Neural progenitor cell (in vitro differentiated cells): ENCODE measurements around the gene ZNF385C. TPM values are rescaled to one million over a fixed set of nuclear protein-coding genes. Genes with fewer than 3 reads are reported as not detected.
"Not testable (repeated sequence)": the region's sequence is repeated elsewhere in the genome, so short reads cannot be mapped to it uniquely, and the experiment has no call there.

Experiments
- DNase-seq: peaks from one replicate; pipeline ENCODE4 v3.0.0-alpha.2; 2016; ENCODE audit warnings: low spot score
- H2AFZ ChIP-seq: fragments of 200-600 bp; sonication (generic); replicated peaks from 2 replicates; pipeline ENCODE4 v1.6.1; 2016; ENCODE audit warnings: antibody characterized with exemption
- H3F3A ChIP-seq: fragments of 200-600 bp; sonication (generic); 2 replicates; pipeline ENCODE4 v1.6.1; 2016; ENCODE audit warnings: antibody characterized with exemption, low read depth
- H3K27ac ChIP-seq: fragments of 200-600 bp; sonication (generic); 2 replicates; pipeline ENCODE4 v1.5.1; 2016; ENCODE audit warnings: mild to moderate bottlenecking
- H3K27me3 ChIP-seq: fragments of 200-600 bp; sonication (generic); 2 replicates; pipeline ENCODE4 v1.6.1; 2016; ENCODE audit warnings: mild to moderate bottlenecking, moderate library complexity
- H3K36me3 ChIP-seq: fragments of 200-600 bp; sonication (generic); 2 replicates; pipeline ENCODE4 v1.5.1; 2016
- H3K4me1 ChIP-seq: fragments of 200-600 bp; sonication (generic); 2 replicates; pipeline ENCODE4 v1.6.1; 2016; ENCODE audit warnings: mixed run types
- H3K4me2 ChIP-seq: fragments of 200-600 bp; sonication (generic); 2 replicates; pipeline ENCODE4 v1.6.1; 2016
- H3K4me3 ChIP-seq: fragments of 200-600 bp; sonication (generic); 2 replicates; pipeline ENCODE4 v1.5.1; 2016
- H3K79me2 ChIP-seq: fragments of 200-600 bp; sonication (generic); 2 replicates; pipeline ENCODE4 v1.6.1; 2016; ENCODE audit warnings: low read depth
- H3K9ac ChIP-seq: fragments of 200-600 bp; sonication (generic); 2 replicates; pipeline ENCODE4 v1.6.1; 2016
- H3K9me3 ChIP-seq: fragments of 200-600 bp; sonication (generic); 2 replicates; pipeline ENCODE4 v1.5.1; 2016; ENCODE audit warnings: low read depth
- H4K20me1 ChIP-seq: fragments of 200-600 bp; sonication (generic); 2 replicates; pipeline ENCODE4 v1.6.1; 2016; ENCODE audit warnings: low read depth
- H3K27ac Mint-ChIP-seq: 3 replicates; pipeline ENCODE4 v1.8.0; 2021; ENCODE audit warnings: mixed read lengths
- H3K27me3 Mint-ChIP-seq: 2 replicates; pipeline ENCODE4 v1.8.0; 2022; ENCODE audit warnings: low read depth, mild to moderate bottlenecking, inconsistent platforms, moderate library complexity, mixed read lengths; ENCODE audit not compliant: insufficient read depth
- H3K36me3 Mint-ChIP-seq: 3 replicates; pipeline ENCODE4 v1.8.0; 2021; ENCODE audit warnings: mixed read lengths
- H3K4me1 Mint-ChIP-seq: 3 replicates; pipeline ENCODE4 v1.8.0; 2021; ENCODE audit warnings: mixed read lengths
- H3K4me3 Mint-ChIP-seq: 3 replicates; pipeline ENCODE4 v1.8.0; 2021; ENCODE audit warnings: mild to moderate bottlenecking, moderate library complexity, mixed read lengths
- H3K9me3 Mint-ChIP-seq: 3 replicates; pipeline ENCODE4 v1.8.0; 2020; ENCODE audit warnings: mixed read lengths
- EZH2 ChIP-seq: fragments of 200-600 bp; sonication (generic); IDR thresholded peaks from 2 replicates; pipeline ENCODE4 v1.6.1; 2017; ENCODE audit warnings: antibody characterized with exemption, mild to moderate bottlenecking, moderate library complexity
- EZH2phosphoT487 ChIP-seq: fragments of 200-600 bp; sonication (generic); IDR thresholded peaks from 2 replicates; pipeline ENCODE4 v1.6.1; 2017; ENCODE audit warnings: antibody characterized with exemption
- total RNA-seq: library from RNA; depleted of rRNA; stranded (reverse); fragments of >200 nt; gene quantifications from 2 replicates; pipeline ENCODE4 v1.2.3, GENCODE V29; 2015; ENCODE audit warnings: low replicate concordance
- TF ChIP-seq, protein P1 (sequence below): fragments of 200-600 bp; sonication (generic); IDR thresholded peaks from 2 replicates; pipeline ENCODE4 v1.5.1; 2017; ENCODE audit warnings: antibody characterized with exemption, mild to moderate bottlenecking

Gene ZNF385C
- total RNA-seq, 1 donor from 2014 or later = 5.0 TPM

DNA sequence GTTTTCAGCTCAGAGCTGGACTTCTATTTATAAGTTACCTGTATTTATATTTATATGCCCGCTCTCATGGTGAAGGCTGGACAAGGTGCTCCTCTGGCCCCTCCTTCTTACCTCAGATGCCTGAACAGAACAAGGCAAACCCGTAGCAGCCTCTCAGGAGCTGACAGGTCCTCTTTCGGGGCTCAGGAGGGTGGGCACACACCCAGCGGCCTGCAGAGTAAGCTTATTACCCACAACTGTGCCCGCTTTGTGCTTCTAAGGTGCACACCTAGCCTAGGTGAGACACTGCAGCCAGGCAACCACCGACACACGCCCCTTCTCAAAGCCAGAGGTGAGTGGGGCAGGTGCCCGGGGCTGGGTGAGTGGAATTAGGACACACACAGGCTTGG is 73.1 kb downstream of the ZNF385C start:
- Histone ChIP-seq H2AFZ (no peak overlapping the region), H3K27ac (no peak overlapping the region), H3K79me2 (peaks cover 16% of the 10 kb centered on the region), H3K4me3 (no peak overlapping the region), H3K9me3 (no peaks in the 10 kb centered on the region), H3K27me3 (no peaks in the 10 kb centered on the region), H3K36me3 (no peaks in the 10 kb centered on the region), H3K4me1 (peaks cover 32% of the 10 kb centered on the region), H3K4me2 (no peak overlapping the region), H3K9ac (no peak overlapping the region), H3F3A (peaks cover 60% of the 10 kb centered on the region), H4K20me1 (peaks cover 3% of the 10 kb centered on the region)
- peaks cover 7% of the 10 kb centered on the region for H3K27me3 Mint-ChIP-seq
- no peaks in the 10 kb centered on the region for H3K9me3 Mint-ChIP-seq
- peaks cover 58% of the 10 kb centered on the region for H3K4me1 Mint-ChIP-seq
- TF ChIP-seq EZH2phosphoT487 (no peak), EZH2 (no peak)
- TF ChIP-seq, protein P1, sequence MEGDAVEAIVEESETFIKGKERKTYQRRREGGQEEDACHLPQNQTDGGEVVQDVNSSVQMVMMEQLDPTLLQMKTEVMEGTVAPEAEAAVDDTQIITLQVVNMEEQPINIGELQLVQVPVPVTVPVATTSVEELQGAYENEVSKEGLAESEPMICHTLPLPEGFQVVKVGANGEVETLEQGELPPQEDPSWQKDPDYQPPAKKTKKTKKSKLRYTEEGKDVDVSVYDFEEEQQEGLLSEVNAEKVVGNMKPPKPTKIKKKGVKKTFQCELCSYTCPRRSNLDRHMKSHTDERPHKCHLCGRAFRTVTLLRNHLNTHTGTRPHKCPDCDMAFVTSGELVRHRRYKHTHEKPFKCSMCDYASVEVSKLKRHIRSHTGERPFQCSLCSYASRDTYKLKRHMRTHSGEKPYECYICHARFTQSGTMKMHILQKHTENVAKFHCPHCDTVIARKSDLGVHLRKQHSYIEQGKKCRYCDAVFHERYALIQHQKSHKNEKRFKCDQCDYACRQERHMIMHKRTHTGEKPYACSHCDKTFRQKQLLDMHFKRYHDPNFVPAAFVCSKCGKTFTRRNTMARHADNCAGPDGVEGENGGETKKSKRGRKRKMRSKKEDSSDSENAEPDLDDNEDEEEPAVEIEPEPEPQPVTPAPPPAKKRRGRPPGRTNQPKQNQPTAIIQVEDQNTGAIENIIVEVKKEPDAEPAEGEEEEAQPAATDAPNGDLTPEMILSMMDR = no peak
- no peak for DNase-seq
- H3K27ac Mint-ChIP-seq = no peak overlapping the region
- H3K36me3 Mint-ChIP-seq = peaks cover 8% of the 10 kb centered on the region
- peak overlapping the region; percentile 77 for H3K4me3 Mint-ChIP-seq

DNA sequence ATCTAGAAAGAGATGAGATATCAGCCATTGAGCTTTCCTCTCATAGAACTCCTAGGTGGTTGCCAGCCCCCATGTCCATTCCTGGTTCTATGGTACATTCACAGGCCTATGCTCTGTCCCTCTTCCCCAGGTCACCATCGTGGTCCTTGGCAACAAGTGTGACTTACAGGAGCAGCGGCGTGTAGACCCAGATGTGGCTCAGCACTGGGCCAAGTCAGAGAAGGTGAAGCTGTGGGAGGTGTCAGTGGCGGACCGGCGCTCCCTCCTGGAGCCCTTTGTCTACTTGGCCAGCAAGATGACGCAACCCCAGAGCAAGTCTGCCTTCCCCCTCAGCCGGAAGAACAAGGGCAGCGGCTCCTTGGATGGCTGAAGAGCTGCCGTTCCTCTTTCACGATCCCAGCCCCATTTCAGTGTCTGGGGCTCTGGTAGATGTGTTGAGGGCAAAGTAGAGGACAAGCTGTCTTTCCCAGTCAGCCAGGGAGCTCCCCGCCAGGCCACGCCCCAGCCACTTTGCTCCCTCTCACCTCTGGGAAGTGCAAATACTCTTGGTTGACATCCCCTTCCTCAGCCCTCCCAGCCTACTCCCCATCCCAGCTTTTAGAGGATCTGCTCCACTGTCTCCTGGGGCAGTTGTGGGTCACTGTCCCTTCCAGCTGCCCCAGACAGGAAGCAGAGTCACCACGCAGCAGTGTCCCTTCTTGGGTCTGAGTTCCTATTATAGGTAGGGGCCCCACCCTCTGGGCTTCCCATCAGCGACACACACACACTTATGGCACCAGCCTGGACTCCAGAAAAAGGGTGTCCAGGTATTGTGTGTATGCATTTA is 74.5 kb downstream of the ZNF385C start:
- Mint-ChIP-seq H3K27ac (no peak overlapping the region), H3K9me3 (no peaks in the 10 kb centered on the region), H3K27me3 (peaks cover 5% of the 10 kb centered on the region)

DNA sequence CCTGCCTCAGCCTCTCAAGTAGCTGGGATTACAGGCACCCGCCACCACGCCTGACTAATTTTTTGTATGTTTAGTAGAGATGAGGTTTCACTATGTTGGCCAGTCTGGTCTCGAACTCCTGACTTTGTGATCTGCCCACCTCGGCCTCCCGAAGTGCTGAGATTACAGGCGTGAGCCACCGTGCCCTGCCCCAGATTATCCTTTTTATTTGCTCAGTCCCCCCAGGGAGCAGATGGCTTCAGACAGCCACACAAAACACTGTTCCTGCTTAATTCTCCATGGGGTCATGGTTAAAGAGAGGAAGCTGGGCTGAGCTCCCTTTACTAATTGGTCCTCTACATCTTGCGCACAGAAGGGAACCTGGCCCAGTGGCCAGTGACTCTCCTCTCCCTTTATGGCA is 77.4 kb downstream of the ZNF385C start:
- H3K27ac ChIP-seq, H3K36me3 Mint-ChIP-seq, H3K27ac Mint-ChIP-seq, H3K9me3 Mint-ChIP-seq, H3K9me3 ChIP-seq, H3K27me3 Mint-ChIP-seq, H4K20me1 ChIP-seq, H3K27me3 ChIP-seq, H3K36me3 ChIP-seq, H2AFZ ChIP-seq, DNase-seq: not testable (repeated sequence)
- Histone ChIP-seq H3K4me3 (peak overlapping the region; percentile 98), H3K79me2 (peaks cover 32% of the 10 kb centered on the region), H3F3A (peaks cover 52% of the 10 kb centered on the region), H3K9ac (peak overlapping the region; percentile 94), H3K4me2 (peak overlapping the region; percentile 85), H3K4me1 (peaks cover 12% of the 10 kb centered on the region)
- peaks cover 48% of the 10 kb centered on the region for H3K4me1 Mint-ChIP-seq
- H3K4me3 Mint-ChIP-seq = peak overlapping the region; percentile 97

More for the DNA sequence above, 74.5 kb downstream of the ZNF385C start:
- H3K36me3 ChIP-seq = no peaks in the 10 kb centered on the region
- peaks cover 3% of the 10 kb centered on the region for H4K20me1 ChIP-seq
- H3K4me3 ChIP-seq = no peak overlapping the region
- H3K27me3 ChIP-seq = no peaks in the 10 kb centered on the region
- Mint-ChIP-seq H3K4me1 (peaks cover 56% of the 10 kb centered on the region), H3K4me3 (no peak overlapping the region), H3K36me3 (peaks cover 8% of the 10 kb centered on the region)
- no peaks in the 10 kb centered on the region for H3K9me3 ChIP-seq
- TF ChIP-seq EZH2 (no peak), EZH2phosphoT487 (no peak)
- TF ChIP-seq, protein P1 = no peak
- H3F3A ChIP-seq = peaks cover 55% of the 10 kb centered on the region
- H3K4me2 ChIP-seq = no peak overlapping the region
- peaks cover 31% of the 10 kb centered on the region for H3K4me1 ChIP-seq
- H3K9ac ChIP-seq = no peak overlapping the region
- H3K27ac ChIP-seq = no peak overlapping the region
- H2AFZ ChIP-seq = no peak overlapping the region
- H3K79me2 ChIP-seq = peaks cover 19% of the 10 kb centered on the region
- DNase-seq = no peak
